Retina (tissue), 1 donor: Measurements from ENCODE around the gene ST8SIA6.
"Not testable (repeated sequence)": the region's sequence is repeated elsewhere in the genome, so short reads cannot be mapped to it uniquely, and the experiment has no call there.

Source experiments
- DNase-seq: peaks from one replicate; pipeline ENCODE4 v3.0.0-alpha.2; 2016

The ST8SIA6 gene

DNA sequence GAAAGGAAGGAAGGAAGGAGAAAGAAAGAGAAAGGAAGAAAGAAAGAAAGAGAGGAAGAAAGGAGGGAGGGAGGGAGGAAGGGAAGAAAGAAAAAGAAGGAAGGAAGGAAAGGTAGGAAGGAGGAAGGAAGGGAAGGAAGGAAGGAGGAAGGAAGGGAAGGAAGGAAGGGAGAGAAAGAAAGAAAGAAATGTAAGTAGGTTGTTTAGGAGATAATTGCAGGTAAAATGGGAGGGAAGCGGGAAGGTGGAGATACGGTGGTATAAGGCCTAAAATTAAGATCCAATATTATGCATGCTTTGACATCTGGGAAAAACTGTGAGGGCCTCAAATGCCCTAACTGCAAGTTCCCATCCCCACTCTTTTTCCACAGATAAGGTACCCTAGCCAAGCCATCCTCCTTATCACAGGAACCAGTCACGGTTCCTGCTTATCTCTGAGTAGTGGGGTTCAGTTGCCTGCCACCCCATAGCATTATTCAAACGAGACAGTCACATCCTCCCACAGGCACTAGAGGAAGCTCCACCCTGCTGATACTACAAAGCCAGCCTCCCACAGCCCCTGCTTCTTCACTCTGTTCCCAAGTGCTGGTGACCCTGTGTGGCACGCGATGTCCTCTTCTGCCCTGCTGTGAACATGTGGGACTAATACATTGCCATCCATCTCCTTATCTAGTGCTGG is 28.7 kb downstream of the ST8SIA6 start:
- DNase-seq = no peak

DNA sequence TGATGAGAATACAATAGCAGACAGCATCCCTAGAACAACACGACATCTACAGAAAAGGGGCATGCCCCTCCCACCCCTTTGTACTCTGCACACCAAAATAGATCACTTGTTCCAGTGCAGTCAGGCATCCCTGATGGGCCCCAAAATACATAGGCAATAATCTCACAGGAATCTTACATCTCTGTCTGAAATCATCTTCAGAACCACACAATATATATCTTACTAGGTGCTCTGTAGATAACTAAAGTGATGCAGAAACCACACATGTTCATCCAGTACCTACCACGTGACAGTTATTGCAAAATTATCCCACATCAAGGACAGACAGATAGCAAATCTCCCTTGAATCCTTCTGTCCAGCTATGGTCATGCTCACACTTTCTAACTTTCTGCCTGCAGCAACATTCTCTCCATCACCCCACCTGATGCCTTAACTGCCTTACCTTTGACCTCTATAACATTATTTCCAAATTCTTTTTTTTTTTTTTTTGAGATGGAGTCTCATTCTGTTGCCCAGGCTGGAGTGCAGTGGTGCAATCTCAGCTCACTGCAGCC is 30.7 kb downstream of the ST8SIA6 start:
- DNase-seq = peak; percentile 56

DNA sequence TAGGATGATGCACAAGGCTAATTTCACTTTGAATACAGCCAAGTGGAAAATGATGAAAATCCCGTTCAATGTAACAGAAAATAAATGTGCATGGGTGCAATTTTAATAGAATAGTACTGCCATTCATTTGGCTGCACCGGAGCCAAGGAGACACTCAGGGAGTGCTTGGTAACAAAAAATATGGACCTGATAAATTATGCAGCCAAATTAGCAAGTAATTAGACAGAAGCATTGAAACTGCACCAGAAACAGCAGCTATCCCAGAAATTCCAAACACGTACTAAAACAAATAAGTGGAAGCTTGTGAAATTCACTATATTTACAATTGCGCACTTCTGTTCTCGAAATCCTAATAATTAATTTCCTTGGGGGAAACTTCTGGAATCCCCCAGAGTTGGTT is 31.5 kb downstream of the ST8SIA6 start:
- no peak for DNase-seq

DNA sequence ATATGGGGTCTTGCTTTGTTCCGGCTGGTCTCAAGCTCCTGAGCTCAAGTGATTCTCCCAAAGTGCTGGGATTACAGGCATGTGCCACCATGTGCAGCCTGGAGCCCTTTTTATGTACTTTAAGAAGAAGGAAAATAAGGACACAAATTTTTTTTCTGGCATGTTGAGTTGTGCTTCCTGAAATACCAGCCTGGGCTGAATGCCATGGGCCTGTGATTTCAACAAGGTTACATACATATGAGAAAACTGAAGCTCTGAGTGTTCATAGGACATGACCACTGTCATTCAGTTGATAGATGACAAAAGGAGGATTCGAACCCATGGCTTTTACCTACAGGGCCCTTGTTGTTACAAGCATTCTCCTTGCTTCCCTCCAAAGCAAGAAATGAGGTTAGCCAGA is 36.1 kb downstream of the ST8SIA6 start:
- no peak for DNase-seq

DNA sequence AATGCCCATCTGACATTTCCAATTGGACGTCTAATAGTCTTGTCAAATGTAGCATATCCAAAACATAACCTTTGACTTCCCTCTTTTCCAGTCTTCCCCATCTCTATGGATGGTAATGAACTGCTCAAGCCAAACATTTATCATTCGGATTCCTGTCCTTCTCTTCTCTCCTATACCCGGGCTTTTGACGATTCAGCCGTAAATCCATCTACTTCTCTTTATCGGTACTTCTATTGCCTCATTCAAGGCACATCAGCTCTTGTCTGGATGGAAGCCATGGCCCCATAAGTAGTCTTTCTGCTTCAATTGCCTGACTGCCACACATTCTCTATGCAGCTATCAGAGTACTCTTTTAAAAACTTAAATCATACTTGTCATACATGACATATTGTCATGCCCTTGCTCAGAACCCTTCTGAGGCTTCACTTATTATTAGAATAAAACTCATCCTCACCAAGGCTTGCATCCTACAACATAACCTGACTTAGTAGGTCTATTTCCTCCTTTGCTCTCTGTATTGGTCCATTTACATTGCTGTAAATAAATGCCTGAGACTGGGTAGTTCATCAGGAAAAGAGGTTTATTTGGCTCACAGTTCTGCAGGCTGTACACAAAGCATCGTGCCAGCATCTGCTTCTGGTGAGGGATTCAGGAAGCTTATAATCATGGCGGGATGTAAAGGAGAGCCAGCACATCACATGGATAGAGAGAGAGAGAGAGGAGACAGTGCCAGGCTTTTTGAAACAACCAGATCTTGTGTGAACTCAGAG is 37.8 kb downstream of the ST8SIA6 start:
- no peak for DNase-seq

DNA sequence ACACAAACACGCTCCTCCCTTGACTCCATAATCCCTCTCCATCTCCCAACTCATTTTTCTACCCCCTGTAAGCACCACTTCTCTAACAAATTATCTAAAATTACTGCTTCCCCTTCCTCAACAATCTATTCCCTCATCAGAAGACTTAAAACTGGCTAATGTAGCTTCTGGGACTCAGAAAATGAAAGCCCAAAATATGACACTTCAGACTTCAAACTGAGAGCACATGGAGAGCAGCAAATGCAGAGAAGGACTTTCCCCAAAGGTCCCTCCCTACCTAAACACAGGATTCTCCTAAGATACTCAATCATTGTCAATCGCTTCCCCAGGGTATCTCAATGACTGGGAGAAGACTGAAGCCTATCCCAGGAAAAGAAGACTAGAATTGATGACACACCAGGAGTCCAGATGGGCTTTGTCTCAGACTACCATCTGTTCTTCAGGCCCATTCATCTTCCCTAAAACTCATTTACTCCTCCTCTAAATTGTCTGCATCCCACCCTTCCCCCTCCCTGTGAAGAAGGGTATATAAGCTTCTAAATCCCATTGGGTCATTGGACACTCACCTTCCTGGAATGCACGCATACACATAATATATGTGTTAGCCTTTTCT is 39.2 kb downstream of the ST8SIA6 start:
- DNase-seq = no peak

DNA sequence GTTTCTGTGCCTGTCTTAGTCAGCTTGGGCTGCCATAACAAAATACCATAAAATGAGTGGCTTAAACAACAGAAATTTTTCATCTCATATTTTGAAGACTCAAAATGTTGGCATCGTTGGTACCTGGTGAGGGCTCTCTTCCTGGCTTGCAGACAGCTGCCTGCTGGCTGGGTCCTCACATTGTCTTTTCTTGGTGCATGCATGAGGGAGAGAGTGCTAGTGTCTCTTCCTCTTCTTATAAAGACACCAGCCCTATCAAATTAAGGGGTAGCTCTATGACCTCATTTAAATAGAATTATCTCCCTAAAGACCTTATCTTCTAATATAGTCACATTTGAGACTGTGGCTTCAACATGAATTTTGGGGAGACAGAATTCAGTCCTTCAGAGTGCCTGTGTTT is 39.9 kb downstream of the ST8SIA6 start:
- no peak for DNase-seq

DNA sequence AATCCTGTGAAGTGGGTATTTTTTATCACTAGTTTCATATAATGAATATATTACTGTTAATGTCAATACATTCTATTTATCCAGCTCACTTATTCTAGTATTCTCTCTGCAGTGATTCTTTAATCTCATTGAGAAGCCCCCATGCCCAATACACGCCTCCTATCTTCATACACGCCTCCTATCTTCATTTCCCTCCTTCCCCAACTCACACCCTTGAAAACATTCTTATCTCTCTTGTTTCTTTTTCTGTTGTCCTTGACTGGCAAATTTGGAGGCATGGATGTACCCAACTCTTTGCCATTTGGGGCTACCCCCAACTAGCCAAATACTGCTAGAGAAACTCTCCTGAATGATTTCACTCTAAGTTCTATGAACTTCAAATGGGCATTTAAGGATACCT is 40.5 kb downstream of the ST8SIA6 start:
- no peak for DNase-seq

DNA sequence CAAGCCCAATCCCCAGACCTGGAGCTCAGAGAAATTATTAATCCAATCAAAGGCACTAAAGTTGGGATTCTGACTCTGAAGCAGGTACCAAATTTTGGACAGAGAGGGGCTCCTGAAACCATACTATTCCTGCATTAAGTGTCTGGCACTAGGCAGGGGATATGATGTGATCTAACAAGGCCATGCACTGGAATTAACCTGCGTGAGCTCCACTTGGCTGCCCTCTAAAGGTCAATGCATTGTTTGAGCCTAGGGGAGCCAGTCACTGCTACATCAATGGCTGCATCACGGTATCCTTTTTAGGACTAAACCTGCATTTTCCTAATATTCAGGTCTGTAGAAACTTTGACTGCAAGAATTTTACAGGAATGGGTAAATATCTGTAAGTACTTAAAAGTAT is 42.1 kb downstream of the ST8SIA6 start:
- DNase-seq = no peak

DNA sequence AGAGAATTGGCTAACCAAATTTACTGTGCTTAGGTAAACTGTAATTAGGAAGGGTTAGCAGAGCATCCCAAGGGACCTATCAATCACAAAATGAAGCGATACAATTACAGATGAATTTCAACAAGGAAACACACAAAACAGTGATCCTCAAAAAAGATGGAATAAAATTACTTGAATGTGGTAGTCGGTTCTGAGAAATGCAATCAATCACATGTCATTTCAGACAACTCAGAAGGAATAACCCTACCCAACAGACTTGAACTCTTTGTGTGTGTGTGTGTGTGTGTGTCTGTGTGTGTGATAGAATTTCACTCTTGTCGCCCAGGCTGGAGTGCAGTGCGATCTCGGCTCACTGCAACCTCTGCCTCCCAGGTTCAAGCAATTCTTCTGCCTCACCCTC is 43.5 kb downstream of the ST8SIA6 start:
- no peak for DNase-seq

DNA sequence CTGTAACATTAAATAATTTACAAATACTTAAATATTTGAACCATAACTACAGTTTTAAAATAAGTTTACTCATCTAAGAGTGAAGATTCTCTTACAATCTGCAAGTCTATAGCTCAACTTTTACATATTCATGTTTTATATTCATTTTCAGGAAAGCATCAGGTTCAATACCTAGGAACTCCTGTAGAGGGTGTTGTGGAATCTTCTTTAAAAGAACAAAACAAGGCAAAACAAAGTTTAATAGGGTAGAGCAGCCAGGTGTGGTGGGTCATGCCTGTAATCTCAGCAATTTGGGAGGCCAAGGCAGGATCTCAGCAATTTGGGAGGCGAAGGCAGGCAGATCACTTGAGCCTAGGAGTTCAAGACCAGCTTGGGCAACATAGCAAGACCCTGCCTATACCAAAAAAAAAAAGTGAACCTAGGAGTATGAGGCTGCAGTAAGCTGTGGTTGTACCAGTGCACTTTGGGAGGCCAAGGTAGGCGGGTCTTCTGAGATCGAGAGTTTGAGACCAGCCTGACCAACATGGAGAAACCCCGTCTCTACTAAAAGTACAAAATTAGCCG is 45.1 kb downstream of the ST8SIA6 start:
- no peak for DNase-seq

DNA sequence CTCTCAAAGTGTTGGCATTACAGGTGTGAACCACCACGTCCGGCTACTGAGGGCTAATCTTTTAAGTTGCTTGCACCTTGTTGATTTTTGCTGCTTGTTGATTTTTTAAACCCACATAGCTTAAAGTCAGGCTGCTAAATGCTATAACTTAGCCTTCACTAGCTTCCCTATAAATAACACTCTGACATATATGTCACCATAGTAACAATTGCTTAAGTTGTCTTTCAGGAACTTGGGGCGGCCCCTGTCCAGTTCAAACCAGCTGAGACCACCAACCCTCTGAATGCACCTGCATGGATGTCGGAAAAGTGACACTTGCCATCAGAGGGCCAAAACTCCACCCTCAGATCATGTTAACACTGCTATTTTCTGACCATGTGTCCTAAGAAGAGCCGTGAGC is 47.3 kb downstream of the ST8SIA6 start:
- no peak for DNase-seq

DNA sequence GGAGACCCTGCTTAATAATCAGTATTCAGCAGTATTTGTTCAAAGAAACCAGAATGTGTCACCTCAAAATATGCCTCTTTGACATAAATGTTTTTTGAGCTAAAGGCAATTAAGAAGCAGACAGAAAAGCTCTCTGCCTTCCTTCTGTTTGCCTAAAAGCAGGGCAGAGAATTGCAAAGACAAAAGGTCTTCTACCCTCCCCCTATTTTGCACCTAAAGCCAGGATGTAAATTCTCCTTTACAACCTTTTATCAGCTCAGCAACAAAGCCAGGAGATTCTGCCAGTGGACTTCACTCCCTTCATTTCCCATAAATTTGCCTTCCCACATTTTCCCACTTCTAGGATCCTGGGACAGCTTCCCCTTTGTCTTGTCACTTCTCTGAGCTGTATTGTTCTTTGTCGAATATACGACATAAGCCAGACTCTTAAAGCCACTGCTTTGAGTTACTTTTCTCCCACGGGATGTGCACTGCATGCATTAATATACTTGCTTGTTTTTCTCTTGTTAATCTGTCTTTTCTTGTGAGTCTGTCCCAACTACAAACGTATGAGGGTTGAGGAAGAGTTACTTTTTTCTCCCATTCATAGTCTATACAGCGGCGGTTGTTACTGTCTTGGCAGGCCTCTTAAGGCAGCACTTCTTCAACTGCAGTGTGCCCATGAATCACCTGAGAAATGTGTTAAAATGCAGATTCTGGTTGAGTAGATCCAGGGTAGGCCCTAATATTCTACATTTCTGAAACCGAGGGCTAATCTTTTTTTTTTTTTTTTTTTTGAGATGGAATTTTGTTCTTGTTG is 48.2 kb downstream of the ST8SIA6 start:
- DNase-seq = no peak

DNA sequence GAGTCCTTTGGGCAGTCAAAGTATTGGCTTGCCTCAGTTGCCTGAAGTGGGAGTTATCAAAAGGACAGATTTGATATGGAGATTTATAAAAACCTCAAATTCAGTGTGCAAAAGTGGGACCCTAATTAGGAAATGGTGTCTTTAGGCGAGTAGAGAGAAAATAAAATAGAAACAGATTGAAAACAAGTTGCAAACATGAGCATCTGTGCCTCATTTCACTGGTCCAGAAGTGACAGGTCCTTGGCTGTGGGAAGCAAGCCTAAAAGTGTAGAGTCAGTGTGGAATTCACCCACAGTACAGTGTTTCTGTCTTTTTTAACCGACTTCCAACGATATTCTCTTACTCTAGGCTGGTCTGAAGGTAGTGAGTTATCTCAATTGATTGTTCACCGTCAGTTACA is 51.2 kb downstream of the ST8SIA6 start:
- no peak for DNase-seq

DNA sequence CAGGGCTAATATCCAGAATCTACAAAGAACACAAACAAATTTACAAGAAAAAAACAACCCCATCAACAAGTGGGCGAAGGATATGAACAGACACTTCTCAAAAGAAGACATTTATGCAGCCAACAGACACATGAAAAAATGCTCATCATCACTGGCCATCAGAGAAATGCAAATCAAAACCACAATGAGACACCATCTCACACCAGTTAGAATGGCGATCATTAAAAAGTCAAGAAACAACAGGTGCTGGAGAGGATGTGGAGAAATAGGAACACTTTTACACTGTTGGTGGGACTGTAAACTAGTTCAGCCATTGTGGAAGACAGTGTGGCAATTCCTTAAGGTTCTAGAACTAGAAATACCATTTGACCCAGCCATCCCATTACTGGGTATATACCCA is 52.4 kb downstream of the ST8SIA6 start:
- DNase-seq = not testable (repeated sequence)

DNA sequence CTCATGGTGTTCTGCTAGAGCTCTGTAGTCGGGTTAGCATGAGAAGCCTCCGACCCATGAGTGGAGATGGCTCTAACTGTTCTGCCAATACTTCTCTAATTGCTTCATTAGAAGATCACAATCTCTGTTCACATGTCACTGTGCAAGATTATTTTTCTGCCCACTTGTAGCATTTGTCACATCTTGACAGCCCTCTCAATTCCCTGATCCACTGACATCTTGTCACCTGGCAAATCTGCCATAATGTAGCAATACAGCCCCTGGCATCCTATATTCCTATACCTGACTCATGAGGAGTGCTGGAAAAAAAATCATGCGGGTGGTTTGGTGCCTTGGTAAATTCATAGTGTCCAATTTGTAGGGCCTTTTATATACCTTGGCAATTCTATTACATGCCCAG is 58.4 kb downstream of the ST8SIA6 start:
- DNase-seq = no peak

DNA sequence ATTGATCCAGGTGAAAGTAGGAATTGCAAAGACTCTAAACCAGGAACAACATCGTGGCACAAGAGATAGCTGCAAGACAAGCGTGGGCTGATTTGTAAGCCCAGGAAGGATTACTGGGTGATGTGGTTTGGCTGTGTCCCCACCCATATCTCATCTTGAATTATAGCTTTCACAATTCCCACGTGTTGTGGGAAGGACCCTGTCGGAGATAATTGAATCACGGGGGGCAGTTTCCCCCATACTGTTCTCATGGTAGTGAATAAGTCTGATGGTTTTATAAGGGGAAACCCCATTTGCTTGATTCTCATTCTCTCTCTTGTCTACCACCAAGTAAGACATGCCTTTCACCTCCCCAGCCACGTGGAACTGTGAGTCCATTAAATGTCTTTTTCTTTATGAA is 59.5 kb downstream of the ST8SIA6 start:
- no peak for DNase-seq

DNA sequence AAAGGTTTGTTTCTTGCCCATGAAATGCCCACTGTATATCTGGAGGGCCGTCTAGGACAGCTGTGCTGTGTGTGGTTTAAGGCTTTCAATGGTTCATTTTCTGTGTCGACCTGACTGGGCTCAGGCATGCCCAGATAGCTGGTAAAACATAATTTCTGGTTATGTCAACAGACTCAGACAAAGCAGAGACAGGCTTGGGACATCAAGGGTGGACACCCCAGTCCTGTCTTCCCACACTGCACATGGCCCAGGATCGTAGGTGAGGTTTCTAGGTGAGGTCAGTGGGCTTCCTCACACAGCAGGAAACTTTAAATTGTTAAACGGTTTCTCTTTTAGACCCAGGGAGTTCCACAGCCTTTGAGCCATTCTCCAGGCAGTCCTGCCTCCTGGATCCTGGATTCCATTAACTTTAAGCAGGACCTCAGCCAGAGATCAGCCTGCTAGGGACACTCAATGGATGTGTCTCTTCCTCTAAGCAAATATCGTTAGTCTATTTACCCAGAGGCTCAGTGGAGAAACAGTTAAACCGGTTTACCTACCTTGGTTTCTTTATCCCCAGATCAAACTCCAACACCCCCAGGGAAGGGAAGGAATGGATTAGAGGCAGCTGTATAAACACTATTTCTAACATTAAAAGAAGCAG is 66.4 kb downstream of the ST8SIA6 start:
- no peak for DNase-seq

DNA sequence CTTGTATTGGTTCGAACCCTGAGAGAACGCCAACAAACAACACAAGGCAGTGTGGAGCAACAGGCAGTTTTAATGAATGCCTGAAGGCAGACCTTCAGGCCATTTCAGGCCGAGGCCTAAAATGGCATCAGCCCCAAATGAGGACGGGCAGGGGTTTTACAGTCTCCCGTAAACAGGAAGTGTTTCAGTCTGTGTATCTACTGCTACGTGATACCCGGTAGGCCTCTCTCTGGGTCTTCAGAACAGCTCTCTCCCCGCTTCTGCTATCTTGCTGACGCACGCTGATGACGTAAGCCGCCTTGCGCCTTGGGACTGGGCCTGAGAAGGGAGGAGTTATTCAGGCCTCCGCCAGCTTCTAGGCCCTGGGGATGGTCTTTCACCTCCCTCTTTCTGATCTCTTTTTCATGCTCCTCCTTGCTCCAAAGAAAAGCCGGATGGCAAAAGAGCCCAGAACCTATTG is 67.7 kb downstream of the ST8SIA6 start:
- no peak for DNase-seq

DNA sequence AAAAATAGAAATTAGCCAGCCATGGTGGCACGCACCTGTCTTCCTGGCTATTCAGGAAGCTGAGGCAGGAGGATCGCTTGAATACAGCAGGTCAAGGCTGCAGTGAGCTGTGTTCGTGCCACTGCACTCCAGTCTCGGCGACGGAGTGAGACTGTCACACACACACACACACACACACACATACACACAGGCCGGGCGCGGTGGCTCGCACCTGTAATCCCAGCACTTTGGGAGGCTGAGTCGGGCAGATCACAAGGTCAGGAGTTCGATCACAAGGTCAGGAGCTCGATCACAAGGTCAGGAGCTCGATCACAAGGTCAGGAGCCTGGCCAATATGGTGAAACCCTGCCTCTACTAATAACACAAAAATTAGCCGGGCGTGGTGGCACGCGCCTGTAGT is 68.4 kb downstream of the ST8SIA6 start:
- no peak for DNase-seq

DNA sequence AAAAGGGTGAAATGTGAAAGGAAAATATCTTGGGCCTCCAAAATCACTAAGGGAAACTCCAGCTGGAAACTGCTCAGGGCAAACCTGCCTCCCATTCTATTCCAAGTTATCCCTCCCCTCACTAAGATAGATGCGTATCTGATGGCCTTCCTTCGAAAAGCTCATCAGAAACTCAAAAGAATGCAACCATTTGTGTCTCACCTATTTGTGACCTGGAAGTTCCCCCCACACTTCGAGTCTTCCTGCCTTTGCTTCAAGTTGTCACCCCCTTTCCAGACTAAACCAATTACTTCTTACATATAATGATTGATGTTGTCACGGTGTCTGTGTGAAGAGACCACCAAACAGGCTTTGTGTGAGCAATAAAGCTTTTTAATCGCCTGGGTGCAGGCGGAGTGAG is 69.3 kb downstream of the ST8SIA6 start:
- no peak for DNase-seq
